H9 (cell line): Measurements from ENCODE around the gene LRMDA. TPM values are rescaled to one million over a fixed set of nuclear protein-coding genes. Genes with fewer than 3 reads are reported as not detected.
"Not testable (repeated sequence)": the region's sequence is repeated elsewhere in the genome, so short reads cannot be mapped to it uniquely, and the experiment has no call there.

Experiments used
- DNase-seq: peaks from one replicate; pipeline ENCODE4 v3.0.0-alpha.2; 2017
- H2AFZ ChIP-seq: one replicate; pipeline ENCODE4 v1.6.1; 2013; ENCODE audit warnings: mild to moderate bottlenecking, low read length, control low read depth, moderate library complexity
- H2AK5ac ChIP-seq: 2 replicates; pipeline ENCODE4 v1.6.1; 2013; ENCODE audit warnings: low read length, control low read depth, mixed read lengths; ENCODE audit not compliant: insufficient read length
- H2BK120ac ChIP-seq: one replicate; pipeline ENCODE4 v1.6.1; 2013; ENCODE audit warnings: low read depth, mild to moderate bottlenecking, low read length, control low read depth, inconsistent platforms; ENCODE audit not compliant: poor library complexity, severe bottlenecking
- H2BK12ac ChIP-seq: 2 replicates; pipeline ENCODE4 v1.6.1; 2013; ENCODE audit warnings: low read length, control low read depth, mixed read lengths, low read depth; ENCODE audit not compliant: insufficient read length
- H2BK15ac ChIP-seq: 2 replicates; pipeline ENCODE4 v1.6.1; 2013; ENCODE audit warnings: low read depth, low read length, control low read depth
- H2BK20ac ChIP-seq: one replicate; pipeline ENCODE4 v1.6.1; 2013; ENCODE audit warnings: low read depth, mild to moderate bottlenecking, low read length, control low read depth, inconsistent platforms; ENCODE audit not compliant: poor library complexity, severe bottlenecking
- H2BK5ac ChIP-seq: 2 replicates; pipeline ENCODE4 v1.6.1; 2013; ENCODE audit warnings: low read length, control low read depth, mixed read lengths; ENCODE audit not compliant: insufficient read length
- H3K14ac ChIP-seq: 2 replicates; pipeline ENCODE4 v1.6.1; 2013; ENCODE audit warnings: low read length, control low read depth; ENCODE audit not compliant: insufficient read depth
- H3K18ac ChIP-seq: 2 replicates; pipeline ENCODE4 v1.6.1; 2013; ENCODE audit warnings: low read depth, mild to moderate bottlenecking, mixed read lengths, low read length, control low read depth; ENCODE audit not compliant: insufficient read length
- H3K23ac ChIP-seq: 2 replicates; pipeline ENCODE4 v1.6.1; 2013; ENCODE audit warnings: low read length, control low read depth, mixed read lengths, low read depth; ENCODE audit not compliant: insufficient read length
- H3K23me2 ChIP-seq: 2 replicates; pipeline ENCODE4 v1.6.1; 2013; ENCODE audit warnings: low read depth, mild to moderate bottlenecking, mixed read lengths, low read length, control low read depth; ENCODE audit not compliant: insufficient read length, poor library complexity, severe bottlenecking
- H3K27ac ChIP-seq: 2 replicates; pipeline ENCODE4 v1.5.1; 2013; ENCODE audit warnings: low read length, control low read depth, mixed read lengths, low read depth; ENCODE audit not compliant: insufficient read length
- H3K27me3 ChIP-seq: 2 replicates; pipeline ENCODE4 v1.6.1; 2013; ENCODE audit warnings: low read length, control low read depth, inconsistent platforms; ENCODE audit not compliant: insufficient read depth
- H3K4ac ChIP-seq: 2 replicates; pipeline ENCODE4 v1.6.1; 2013; ENCODE audit warnings: low read depth, mild to moderate bottlenecking, control low read depth, inconsistent platforms, low read length, moderate library complexity
- H3K4me1 ChIP-seq: 2 replicates; pipeline ENCODE4 v1.6.1; 2013; ENCODE audit warnings: low read length, control low read depth, inconsistent platforms; ENCODE audit not compliant: insufficient read depth
- H3K4me2 ChIP-seq: 2 replicates; pipeline ENCODE4 v1.6.1; 2013; ENCODE audit warnings: low read length, control low read depth, mixed read lengths; ENCODE audit not compliant: insufficient read length, insufficient read depth
- H3K56ac ChIP-seq: 2 replicates; pipeline ENCODE4 v1.6.1; 2013; ENCODE audit warnings: low read depth, mild to moderate bottlenecking, mixed read lengths, low read length, control low read depth; ENCODE audit not compliant: insufficient read length
- H3K79me1 ChIP-seq: 2 replicates; pipeline ENCODE4 v1.6.1; 2013; ENCODE audit warnings: low read depth, mild to moderate bottlenecking, moderate library complexity, low read length, control low read depth, inconsistent platforms; ENCODE audit not compliant: insufficient read depth, poor library complexity, severe bottlenecking
- H3K79me2 ChIP-seq: 2 replicates; pipeline ENCODE4 v1.6.1; 2013; ENCODE audit warnings: low read length, control low read depth, inconsistent platforms; ENCODE audit not compliant: insufficient read depth
- H3K9ac ChIP-seq: 2 replicates; pipeline ENCODE4 v1.6.1; 2013; ENCODE audit warnings: low read length, control low read depth, mixed read lengths; ENCODE audit not compliant: insufficient read length; ENCODE audit errors: extremely low read depth
- H3K9me3 ChIP-seq: one replicate; pipeline ENCODE4 v1.6.1; 2013; ENCODE audit warnings: low read depth, low read length, inconsistent platforms; ENCODE audit not compliant: control insufficient read depth
- H3T11ph ChIP-seq: one replicate; pipeline ENCODE4 v1.6.1; 2013; ENCODE audit warnings: mild to moderate bottlenecking, low read length, control low read depth, inconsistent platforms
- H4K20me1 ChIP-seq: one replicate; pipeline ENCODE4 v1.6.1; 2013; ENCODE audit not compliant: control insufficient read depth, insufficient read length, insufficient read depth
- H4K5ac ChIP-seq: 2 replicates; pipeline ENCODE4 v1.6.1; 2013; ENCODE audit warnings: low read depth, mild to moderate bottlenecking, mixed read lengths, low read length, control low read depth; ENCODE audit not compliant: insufficient read length
- H4K8ac ChIP-seq: replicated peaks from 2 replicates; pipeline ENCODE4 v1.6.1; 2013; ENCODE audit warnings: low read length, control low read depth, mixed read lengths, low read depth; ENCODE audit not compliant: insufficient read length
- H4K91ac ChIP-seq: 2 replicates; pipeline ENCODE4 v1.6.1; 2013; ENCODE audit warnings: low read depth, mild to moderate bottlenecking, moderate library complexity, mixed read lengths, low read length, control low read depth; ENCODE audit not compliant: insufficient read length
- H3K27ac Mint-ChIP-seq, 3 experiments: 2 replicates in 2 of 3; 3 replicates in 1 of 3; pipeline ENCODE4 v1.8.0; 2020 to 2021; ENCODE audit warnings: mixed read lengths in 3 of 3, mild to moderate bottlenecking in 1 of 3, moderate library complexity in 1 of 3
- H3K27me3 Mint-ChIP-seq: 2 replicates; pipeline ENCODE4 v1.8.0; 2021; ENCODE audit warnings: low read depth, mild to moderate bottlenecking, moderate library complexity, mixed read lengths
- H3K36me3 Mint-ChIP-seq, 3 experiments: 2 replicates in 2 of 3; 3 replicates in 1 of 3; pipeline ENCODE4 v1.8.0; 2020 to 2021; ENCODE audit warnings: low read depth in 3 of 3, mixed read lengths in 3 of 3; ENCODE audit not compliant: insufficient read depth in 1 of 3
- H3K4me1 Mint-ChIP-seq, 2 experiments: 2 replicates each; pipeline ENCODE4 v1.8.0; 2020; ENCODE audit warnings: mixed read lengths in 2 of 2
- H3K4me3 Mint-ChIP-seq, 2 experiments: 2 replicates in 1 of 2; 3 replicates in 1 of 2; pipeline ENCODE4 v1.8.0; 2020 to 2021; ENCODE audit warnings: mild to moderate bottlenecking in 2 of 2, mixed read lengths in 2 of 2, moderate library complexity in 1 of 2
- H3K9me3 Mint-ChIP-seq, 2 experiments: 2 replicates in 1 of 2; 3 replicates in 1 of 2; pipeline ENCODE4 v1.8.0; 2020; ENCODE audit warnings: mild to moderate bottlenecking in 2 of 2, mixed read lengths in 2 of 2, moderate library complexity in 1 of 2
- WGBS: extraction: QIAGEN DNeasy Blood & Tissue Kit; methylation state at CpG from one replicate; pipeline ENCODE4 v1.1.7; 2013; ENCODE audit warnings: missing lambda C conversion rate, low lambda C conversion rate, mixed read lengths; ENCODE audit not compliant: insufficient read length; ENCODE audit errors: extremely low coverage; 5-methylcytosine and 5-hydroxymethylcytosine counted together
- total RNA-seq: library from RNA; stranded (reverse); gene quantifications from 2 replicates; pipeline ENCODE4 v1.2.1, GENCODE V29; 2021
- TF ChIP-seq, protein P1 (sequence below): fragments of 200-600 bp; sonication (generic); conservative IDR thresholded peaks from 3 replicates; pipeline ENCODE4 v1.8.0; 2021; ENCODE audit warnings: antibody characterized with exemption, mild to moderate bottlenecking

The LRMDA gene
- total RNA-seq, 1 experiment from 2014 or later, result 1.8 TPM

DNA sequence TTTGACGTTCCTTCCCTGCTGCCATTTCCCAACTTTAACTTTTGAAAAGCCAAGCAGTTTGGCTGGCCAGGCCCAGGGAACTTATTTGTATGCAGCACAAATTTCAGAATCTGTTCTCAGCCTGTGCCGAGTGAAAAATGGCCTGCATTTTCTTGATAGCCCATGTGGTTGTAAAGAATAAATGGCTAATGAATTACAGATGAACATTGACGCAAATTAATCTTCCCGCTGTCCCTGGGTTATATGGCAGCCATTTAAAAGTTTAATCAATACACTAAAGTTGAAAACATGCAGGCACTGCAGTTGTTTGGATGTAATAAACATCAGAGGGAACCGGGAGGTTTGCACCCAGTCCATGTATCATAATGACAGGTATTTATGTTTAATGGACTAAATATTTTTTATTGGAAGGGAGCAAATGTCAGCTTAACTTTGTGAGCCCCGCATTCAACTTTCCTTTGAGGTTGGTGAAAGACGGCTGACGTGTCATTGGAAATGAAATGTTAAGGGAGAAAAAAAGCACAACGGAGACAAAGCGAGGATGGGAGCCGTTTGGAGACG lies 1092.4 kb downstream of the LRMDA start:
- H3K4me2 ChIP-seq, result no peak overlapping the region
- H3K27me3 Mint-ChIP-seq, result no peaks in the 10 kb centered on the region
- WGBS, result no CpG with 5 or more reads among the region's 12 CpGs
- H3K27ac Mint-ChIP-seq, result no peak overlapping the region
- no peak overlapping the region for H3K18ac ChIP-seq
- H3K4me1 ChIP-seq, result no peaks in the 10 kb centered on the region
- H3K56ac ChIP-seq, result no peak overlapping the region
- H3K79me2 ChIP-seq, result no peaks in the 10 kb centered on the region
- H3K9ac ChIP-seq, result no peak overlapping the region
- H2BK120ac ChIP-seq, result no peak overlapping the region
- no peaks in the 10 kb centered on the region for H3K23me2 ChIP-seq
- TF ChIP-seq, protein P1, sequence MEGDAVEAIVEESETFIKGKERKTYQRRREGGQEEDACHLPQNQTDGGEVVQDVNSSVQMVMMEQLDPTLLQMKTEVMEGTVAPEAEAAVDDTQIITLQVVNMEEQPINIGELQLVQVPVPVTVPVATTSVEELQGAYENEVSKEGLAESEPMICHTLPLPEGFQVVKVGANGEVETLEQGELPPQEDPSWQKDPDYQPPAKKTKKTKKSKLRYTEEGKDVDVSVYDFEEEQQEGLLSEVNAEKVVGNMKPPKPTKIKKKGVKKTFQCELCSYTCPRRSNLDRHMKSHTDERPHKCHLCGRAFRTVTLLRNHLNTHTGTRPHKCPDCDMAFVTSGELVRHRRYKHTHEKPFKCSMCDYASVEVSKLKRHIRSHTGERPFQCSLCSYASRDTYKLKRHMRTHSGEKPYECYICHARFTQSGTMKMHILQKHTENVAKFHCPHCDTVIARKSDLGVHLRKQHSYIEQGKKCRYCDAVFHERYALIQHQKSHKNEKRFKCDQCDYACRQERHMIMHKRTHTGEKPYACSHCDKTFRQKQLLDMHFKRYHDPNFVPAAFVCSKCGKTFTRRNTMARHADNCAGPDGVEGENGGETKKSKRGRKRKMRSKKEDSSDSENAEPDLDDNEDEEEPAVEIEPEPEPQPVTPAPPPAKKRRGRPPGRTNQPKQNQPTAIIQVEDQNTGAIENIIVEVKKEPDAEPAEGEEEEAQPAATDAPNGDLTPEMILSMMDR, result no peak
- H3K79me1 ChIP-seq, result no peaks in the 10 kb centered on the region
- H3K9me3 ChIP-seq, result no peaks in the 10 kb centered on the region
- DNase-seq, result no peak
- no peak overlapping the region for H3T11ph ChIP-seq
- H2AK5ac ChIP-seq, result no peak overlapping the region
- no peak overlapping the region for H3K4ac ChIP-seq
- peaks cover 0 to 3% (median 0%) of the 10 kb centered on the region in 3 experiments; a peak in 1 of 7 replicates for H3K36me3 Mint-ChIP-seq
- H4K20me1 ChIP-seq, result no peaks in the 10 kb centered on the region
- no peak overlapping the region for H2BK12ac ChIP-seq
- H4K5ac ChIP-seq, result no peak overlapping the region
- no peak overlapping the region for H3K27ac ChIP-seq
- H3K9me3 Mint-ChIP-seq, result no peaks in the 10 kb centered on the region
- H2BK20ac ChIP-seq, result no peak overlapping the region
- H2AFZ ChIP-seq, result no peak overlapping the region
- H4K91ac ChIP-seq, result no peak overlapping the region
- no peak overlapping the region for H4K8ac ChIP-seq
- H3K23ac ChIP-seq, result no peak overlapping the region
- peaks cover 3 to 5% of the 10 kb centered on the region in 2 experiments; a peak in 3 of 4 replicates for H3K4me1 Mint-ChIP-seq
- no peak overlapping the region for H2BK15ac ChIP-seq
- H3K4me3 Mint-ChIP-seq, result no peak overlapping the region
- H3K14ac ChIP-seq, result no peak overlapping the region
- H3K27me3 ChIP-seq, result no peaks in the 10 kb centered on the region
- H2BK5ac ChIP-seq, result no peak overlapping the region

DNA sequence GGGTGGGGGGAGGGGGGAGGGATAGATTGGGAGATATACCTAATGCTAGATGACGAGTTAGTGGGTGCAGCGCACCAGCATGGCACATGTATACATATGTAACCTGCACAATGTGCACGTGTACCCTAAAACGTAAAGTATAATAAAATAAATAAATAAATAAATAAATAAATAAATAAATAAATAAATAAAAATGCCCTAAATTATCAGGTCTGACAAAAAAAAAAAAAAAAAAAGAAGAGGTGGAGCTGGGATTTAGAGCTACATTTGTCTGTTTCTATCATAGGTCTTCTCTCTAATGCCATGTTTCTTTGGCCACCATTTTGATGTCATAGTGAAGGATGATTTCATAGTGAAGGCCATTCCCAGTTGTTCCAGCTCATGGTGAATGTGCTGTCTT lies 1095.4 kb downstream of the LRMDA start:
- not testable (repeated sequence) for H3K27me3 Mint-ChIP-seq, H3T11ph ChIP-seq, H3K23ac ChIP-seq, H2AFZ ChIP-seq, H3K9me3 ChIP-seq, H3K4ac ChIP-seq, H3K4me2 ChIP-seq, H3K4me1 Mint-ChIP-seq, H4K8ac ChIP-seq, H3K27me3 ChIP-seq, H3K14ac ChIP-seq, H4K91ac ChIP-seq, H3K4me3 Mint-ChIP-seq, H4K20me1 ChIP-seq, H4K5ac ChIP-seq, H2BK20ac ChIP-seq, H2BK5ac ChIP-seq, H3K27ac Mint-ChIP-seq, H3K36me3 Mint-ChIP-seq, H3K9ac ChIP-seq, H3K79me2 ChIP-seq, H2BK12ac ChIP-seq, H2BK120ac ChIP-seq, H3K23me2 ChIP-seq, H2AK5ac ChIP-seq, H3K4me1 ChIP-seq, H3K56ac ChIP-seq, H3K79me1 ChIP-seq, H3K27ac ChIP-seq, H3K9me3 Mint-ChIP-seq, DNase-seq, H3K18ac ChIP-seq, H2BK15ac ChIP-seq
- no CpG with 5 or more reads among the region's 4 CpGs for WGBS
